Peyer's patch (tissue), 4 donors: ENCODE results near the gene KCNQ1OT1.

Experiments used
- CTCF ChIP-seq, 6 experiments: fragments of 450-650 bp in 4 of 6; fragments of 200-600 bp in 2 of 6; sonication (generic) in 1 of 6; IDR thresholded peaks; one replicate each; pipeline ENCODE4 v1.5.1; 2017 to 2019; ENCODE audit warnings: antibody characterized with exemption in 6 of 6, mild to moderate bottlenecking in 3 of 6, moderate library complexity in 1 of 6
- POLR2A ChIP-seq, 2 donors: fragments of 450-650 bp; IDR thresholded peaks; one replicate each; pipeline ENCODE4 v1.5.1; 2017; ENCODE audit warnings: antibody characterized with exemption in 2 of 2, mild to moderate bottlenecking in 2 of 2, moderate library complexity in 2 of 2

- TF ChIP-seq CTCF (IDR thresholded peaks at IDR 0.05) (no peak), POLR2A (IDR thresholded peaks at IDR 0.05) (no peak)
Measured at GRCh38 chr11:2715716-2716350, 16.0 kb upstream of the KCNQ1OT1 start.
